Measurements from ENCODE around the gene ANTXR2. TPM values are rescaled to one million over a fixed set of nuclear protein-coding genes. Genes with fewer than 3 reads are reported as not detected.

The ANTXR2 gene
- polyA plus RNA-seq, 1 of the 3 experiments (the other 2 are of a cell fraction) = 48.8 TPM

GRCh38 chr4:80012291-80012690 is 60.7 kb downstream of the ANTXR2 start:
- ChIA-PET POLR2A (no interaction called here), CTCF (no interaction called here)
- Histone ChIP-seq H3K4me3 (ENCODE audit: low read depth in 2 of 2, low read length in 1 of 2) (no peak overlapping the region), H3K9ac (peak overlapping the region; percentile 40; the same call in 1 of the 2 replicates), H3K9me3 (no peaks in the 10 kb centered on the region), H3K4me1 (ENCODE audit: control insufficient read depth in 1 of 2, insufficient read depth in 2 of 2, low read depth in 1 of 2, low read length in 1 of 2) (peaks cover 3 to 32% of the 10 kb centered on the region in 2 experiments), H2AFZ (ENCODE audit: low read depth) (no peak overlapping the region), H3K27me3 (ENCODE audit: insufficient read depth) (no peaks in the 10 kb centered on the region), H3K79me2 (ENCODE audit: insufficient read depth) (peaks cover 73% of the 10 kb centered on the region), H3K27ac (ENCODE audit: low read depth in 2 of 2, low read length in 1 of 2) (peak overlapping the region; percentile 77 to 93), H3K4me2 (peak overlapping the region; percentile 53), H4K20me1 (ENCODE audit: insufficient read depth) (peaks cover 7% of the 10 kb centered on the region; the same call in 1 of the 2 replicates), H3K9me2 (no peaks in the 10 kb centered on the region), H3K36me3 (replicated peaks in 1 of 2; ENCODE audit: control insufficient read depth in 1 of 2, insufficient read depth in 2 of 2, low read length in 1 of 2) (peaks cover 47 to 79% of the 10 kb centered on the region in 2 experiments), H3F3A (replicated peaks; ENCODE audit: insufficient read depth) (peaks cover 67% of the 10 kb centered on the region)
- 23% methylated on average over 1 of the region's 1 CpG for WGBS (ENCODE audit: low lambda C conversion rate)
- no peak for DNase-seq
- TF ChIP-seq TCF12 (IDR thresholded peaks at IDR 0.05) (0 out of 2 replicates have a peak, but pooled peaks have one; percentile 39), RCOR1 (IDR thresholded peaks at IDR 0.05; ENCODE audit: low read length) (no peak), USF2 (IDR thresholded peaks at IDR 0.05; ENCODE audit: borderline replicate concordance, low read depth, low read length) (no peak), GABPA (IDR thresholded peaks at IDR 0.05; ENCODE audit: low read depth) (no peak), FOXM1 (IDR thresholded peaks at IDR 0.05; ENCODE audit: low read depth) (no peak)

- Histone ChIP-seq H3F3A (replicated peaks; ENCODE audit: insufficient read depth) (peaks cover 67% of the 10 kb centered on the region), H2AFZ (ENCODE audit: low read depth) (no peak overlapping the region), H3K9me3 (no peaks in the 10 kb centered on the region), H3K9ac (peak overlapping the region; percentile 40; the same call in 1 of the 2 replicates), H3K4me2 (peak overlapping the region; percentile 68), H3K4me3 (ENCODE audit: low read depth in 2 of 2, low read length in 1 of 2) (no peak overlapping the region), H3K4me1 (ENCODE audit: control insufficient read depth in 1 of 2, insufficient read depth in 2 of 2, low read depth in 1 of 2, low read length in 1 of 2) (peaks cover 2 to 32% of the 10 kb centered on the region in 2 experiments), H3K27ac (ENCODE audit: low read depth in 2 of 2, low read length in 1 of 2) (peak overlapping the region; percentile 77 to 93), H3K79me2 (ENCODE audit: insufficient read depth) (peaks cover 75% of the 10 kb centered on the region), H3K9me2 (no peaks in the 10 kb centered on the region), H3K27me3 (ENCODE audit: insufficient read depth) (no peaks in the 10 kb centered on the region), H4K20me1 (ENCODE audit: insufficient read depth) (peaks cover 7% of the 10 kb centered on the region; the same call in 1 of the 2 replicates), H3K36me3 (replicated peaks in 1 of 2; ENCODE audit: control insufficient read depth in 1 of 2, insufficient read depth in 2 of 2, low read length in 1 of 2) (peaks cover 43 to 82% of the 10 kb centered on the region in 2 experiments)
- ChIA-PET POLR2A (no interaction called here), CTCF (interaction anchor here (0.6 kb wide), 1 partner anchor 63 kb away, joined by 3 read pairs; no protein-coding TSS in a partner anchor)
- 46% methylated on average over 3 of the region's 3 CpGs for WGBS (ENCODE audit: low lambda C conversion rate)
- DNase-seq = no peak
- TF ChIP-seq IRF3 (IDR thresholded peaks at IDR 0.05; ENCODE audit: low read depth, low read length) = no peak
- TF ChIP-seq TAF1 (IDR thresholded peaks at IDR 0.05; ENCODE audit: borderline replicate concordance, low read depth, low read length) = no peak
- no peak for TF ChIP-seq TEAD4 (IDR thresholded peaks at IDR 0.05; ENCODE audit: borderline replicate concordance, insufficient read depth)
- no peak for TF ChIP-seq MEF2A (IDR thresholded peaks at IDR 0.05; ENCODE audit: borderline replicate concordance, low read depth)
- TF ChIP-seq GABPA (IDR thresholded peaks at IDR 0.05; ENCODE audit: low read depth) = no peak
- no peak for TF ChIP-seq RCOR1 (IDR thresholded peaks at IDR 0.05; ENCODE audit: low read length)
- no peak for TF ChIP-seq REST (IDR thresholded peaks at IDR 0.05; ENCODE audit: low read depth, low read length)
- peak; percentile 65 for TF ChIP-seq TCF12 (IDR thresholded peaks at IDR 0.05)
- TF ChIP-seq EZH2phosphoT487 (IDR thresholded peaks at IDR 0.05; ENCODE audit: borderline replicate concordance, low read depth) = no peak
- no peak for TF ChIP-seq NFIC (IDR thresholded peaks at IDR 0.05; ENCODE audit: borderline replicate concordance)
- TF ChIP-seq RFX5 (IDR thresholded peaks at IDR 0.05; ENCODE audit: low read length) = no peak
- no peak for TF ChIP-seq PBX3 (IDR thresholded peaks at IDR 0.05)
- TF ChIP-seq FOXJ3 (CRISPR knock-in tag; IDR thresholded peaks at IDR 0.05) = no peak
- TF ChIP-seq EP300 (IDR thresholded peaks at IDR 0.05; ENCODE audit: borderline replicate concordance in 1 of 2, low read depth in 1 of 2, low read length in 1 of 2) = 0 out of 4 replicates have a peak, but pooled peaks of 1 of the 2 experiments have one; percentile 38
- no peak for TF ChIP-seq CTCF (IDR thresholded peaks at IDR 0.05)
These were observed 61.3 kb downstream of the ANTXR2 start for GRCh38 chr4:80011636-80012236.
